Pancreas (tissue), 10 donors: ENCODE measurements around the gene WBP1L. TPM values are rescaled to one million over a fixed set of nuclear protein-coding genes. Genes with fewer than 3 reads are reported as not detected.

Experiments
- ATAC-seq, 4 donors: fragments of 200-7000 bp; cut with Tn5 transposase; one replicate each; pipeline versions ENCODE4 v1.8.0 to v1.9.1; 2020; ENCODE audit warnings: mild to moderate bottlenecking in 4 of 4, moderate library complexity in 4 of 4
- DNase-seq, 6 donors: peaks; one replicate each; pipeline ENCODE4 v3.0.0-alpha.2; 2020
- FAIRE-seq: peaks from 2 replicates; lab custom pipeline; 2012; peaks lifted over from hg19 to GRCh38; lab: Jason Lieb, UNC
- H3K27ac ChIP-seq, 4 donors: fragments of 200-600 bp; sonication (generic); 1 replicate in 3 of 4; 2 replicates in 1 of 4; pipeline versions ENCODE4 v1.5.0 to v1.8.0; 2020
- H3K27me3 ChIP-seq, 4 donors: fragments of 200-600 bp; one replicate each; pipeline ENCODE4 v1.8.0; 2021
- H3K36me3 ChIP-seq, 3 donors: fragments of 200-600 bp; sonication (generic) in 1 of 3; one replicate each; pipeline versions ENCODE4 v1.5.0 to v1.8.0; 2020 to 2021
- H3K4me1 ChIP-seq, 3 donors: fragments of 200-600 bp; one replicate each; pipeline ENCODE4 v1.8.0; 2021
- H3K4me3 ChIP-seq, 4 donors: fragments of 200-600 bp; sonication (generic) in 2 of 4; one replicate each; pipeline versions ENCODE4 v1.5.0 to v1.8.0; 2020 to 2021
- H3K9me3 ChIP-seq, 4 donors: fragments of 200-600 bp; one replicate each; pipeline ENCODE4 v1.8.0; 2021
- CTCF ChIP-seq, 4 donors: fragments of 200-600 bp; sonication (generic) in 3 of 4; IDR thresholded peaks; one replicate each; pipeline versions ENCODE4 v1.5.0 to v1.8.0; 2021; ENCODE audit warnings: antibody characterized with exemption in 4 of 4
- WGBS, 2 donors: extraction: QIAGEN DNeasy Blood & Tissue Kit; methylation state at CpG; one replicate each; pipeline ENCODE4 v1.1.7; 2013; 5-methylcytosine and 5-hydroxymethylcytosine counted together
- intact Hi-C, 3 donors: fragments of 100-400 bp; cut with DNase I; formaldehyde crosslinking; loops; one replicate each; pipeline versions ENCODE4 v1.11.1 to v1.14.2; 2022
- polyA plus RNA-seq, 2 donors: library from polyadenylated mRNA; stranded (reverse); fragments of 200-250 nt; gene quantifications; one replicate each; pipeline ENCODE4 v1.2.3, GENCODE V29; 2013
- total RNA-seq, 6 donors: library from RNA; stranded (reverse); fragmentation: NEBNext Ultra II Directional in 4 of 6; extraction: Animal tissue kit (Norgen Biotek cat#: 25700) in 4 of 6; gene quantifications; one replicate each; pipeline versions ENCODE4 v1.2.1 to v1.2.4, GENCODE V29; 2021 to 2023
- donor health status: healthy with polysubstance abuse.
- donor health status: DM: no; HTN: no; CAD: no; lungs with moderate emphysema.
- donor health status: DM: no; HTN: no; CAD: no.
- donor health status: control.
- donor health status: control.
- donor health status: Bipolar disorder and iron deficiency.
- donor health status: DM: yes; HTN: yes; CAD: no.
- donor health status: DM: no; HTN: no; CAD: no.
- donor health status: DM: no; HTN: no; CAD: no.
- donor health status: DM: yes; HTN: yes; CAD: no.

The WBP1L gene
- total and polyA plus RNA-seq, 8 donors: 9.0 to 27.3 (median 10.8) TPM

- no peak for TF ChIP-seq CTCF (IDR thresholded peaks at IDR 0.05)
- FAIRE-seq (no peak), ATAC-seq (peak in 1 of 4 donors; percentile 32), DNase-seq (no peak)
- peaks cover 0 to 3% (median 0%) of the 10 kb centered on the region in 3 donors for H3K4me1 ChIP-seq
- peaks cover 0 to 20% (median 3%) of the 10 kb centered on the region in 3 donors for H3K36me3 ChIP-seq
- intact Hi-C loops: no loop called here
- no peaks in the 10 kb centered on the region for H3K9me3 ChIP-seq
- H3K4me3 ChIP-seq: no peak overlapping the region
- WGBS, 2 donors: 43 to 73% methylated on average over 3 of the region's 3 CpGs
- H3K27ac ChIP-seq: peak overlapping the region in 1 of 4 donors; percentile 9
- H3K27me3 ChIP-seq: no peaks in the 10 kb centered on the region
Measured at GRCh38 chr10:102801978-102802377, 58.2 kb downstream of the WBP1L start.

GRCh38 chr10:102802920-102803534, 59.3 kb downstream of the WBP1L start:
- intact Hi-C loops: no loop called here
- FAIRE-seq: no peak
- peak in 1 of 6 donors; percentile 35 for DNase-seq
- TF ChIP-seq CTCF (IDR thresholded peaks at IDR 0.05): no peak
- 75% methylated on average over 6 of the region's 6 CpGs for whole genome bisulfite sequencing, 2 donors
- ATAC-seq: peak in 3 of 4 donors; percentile 52 to 80 (median 79)
- H3K27me3 ChIP-seq: no peaks in the 10 kb centered on the region
- peaks cover 0 to 20% (median 3%) of the 10 kb centered on the region in 3 donors for H3K36me3 ChIP-seq
- H3K4me3 ChIP-seq: no peak overlapping the region
- peaks cover 0 to 3% (median 0%) of the 10 kb centered on the region in 3 donors for H3K4me1 ChIP-seq
- no peaks in the 10 kb centered on the region for H3K9me3 ChIP-seq
- peak overlapping the region in 3 of 4 donors; percentile 8 to 37 (median 9) for H3K27ac ChIP-seq

GRCh38 chr10:102804382-102805055, 60.8 kb downstream of the WBP1L start:
- WGBS, 2 donors: 88% methylated on average over 2 of the region's 2 CpGs
- no peak for FAIRE-seq
- H3K4me1 ChIP-seq: peaks cover 0 to 3% (median 0%) of the 10 kb centered on the region in 3 donors
- no peak for DNase-seq
- no peaks in the 10 kb centered on the region for H3K9me3 ChIP-seq
- no peak for ATAC-seq
- intact Hi-C loops: no loop called here
- peaks cover 0 to 8% (median 0%) of the 10 kb centered on the region in 3 donors for H3K36me3 ChIP-seq
- no peaks in the 10 kb centered on the region for H3K27me3 ChIP-seq
- H3K27ac ChIP-seq: no peak overlapping the region
- TF ChIP-seq CTCF (IDR thresholded peaks at IDR 0.05): no peak
- no peak overlapping the region for H3K4me3 ChIP-seq

DNA sequence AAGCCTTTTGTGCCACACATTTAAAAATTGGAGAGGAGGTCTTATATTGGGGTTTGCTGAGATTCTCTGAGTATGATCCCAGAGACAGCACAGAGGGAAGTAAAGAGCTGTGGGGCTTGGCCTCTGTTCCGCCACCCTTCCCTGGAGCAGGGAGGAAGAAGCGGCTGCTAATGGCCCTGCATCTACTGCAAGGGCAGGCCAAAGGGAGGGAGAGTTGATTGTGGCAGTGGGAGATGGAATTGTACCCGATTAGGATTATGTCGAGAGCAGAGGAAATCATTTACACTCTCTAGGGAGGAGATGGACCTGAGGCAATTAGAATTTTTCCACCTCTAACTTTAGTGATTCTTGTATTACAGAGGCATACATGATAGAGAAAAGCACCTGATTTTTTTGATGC, 64.6 kb downstream of the WBP1L start:
- no peak for DNase-seq
- peaks cover 11 to 29% (median 15%) of the 10 kb centered on the region in 3 donors for H3K36me3 ChIP-seq
- no peaks in the 10 kb centered on the region for H3K27me3 ChIP-seq
- no peak overlapping the region for H3K4me3 ChIP-seq
- no peak for FAIRE-seq
- intact Hi-C loops: no loop called here
- 79 to 82% methylated on average over 4 of the region's 4 CpGs for WGBS, 2 donors
- no peak for TF ChIP-seq CTCF (IDR thresholded peaks at IDR 0.05)
- H3K4me1 ChIP-seq: no peaks in the 10 kb centered on the region
- H3K9me3 ChIP-seq: no peaks in the 10 kb centered on the region
- no peak overlapping the region for H3K27ac ChIP-seq
- no peak for ATAC-seq

- 94 to 98% methylated on average over 3 of the region's 3 CpGs for WGBS, 2 donors
- TF ChIP-seq CTCF (IDR thresholded peaks at IDR 0.05): no peak
- H3K4me1 ChIP-seq: peaks cover 0 to 9% (median 0%) of the 10 kb centered on the region in 3 donors
- intact Hi-C loops: no loop called here
- no peaks in the 10 kb centered on the region for H3K27me3 ChIP-seq
- no peaks in the 10 kb centered on the region for H3K9me3 ChIP-seq
- H3K36me3 ChIP-seq: peaks cover 11 to 37% (median 15%) of the 10 kb centered on the region in 3 donors
- no peak overlapping the region for H3K4me3 ChIP-seq
- no peak overlapping the region for H3K27ac ChIP-seq
- no peak for FAIRE-seq
- ATAC-seq: no peak
- DNase-seq: no peak
Measured at GRCh38 chr10:102811346-102811745, 67.6 kb downstream of the WBP1L start.
